Measurements from ENCODE around the gene USP25.

DNA sequence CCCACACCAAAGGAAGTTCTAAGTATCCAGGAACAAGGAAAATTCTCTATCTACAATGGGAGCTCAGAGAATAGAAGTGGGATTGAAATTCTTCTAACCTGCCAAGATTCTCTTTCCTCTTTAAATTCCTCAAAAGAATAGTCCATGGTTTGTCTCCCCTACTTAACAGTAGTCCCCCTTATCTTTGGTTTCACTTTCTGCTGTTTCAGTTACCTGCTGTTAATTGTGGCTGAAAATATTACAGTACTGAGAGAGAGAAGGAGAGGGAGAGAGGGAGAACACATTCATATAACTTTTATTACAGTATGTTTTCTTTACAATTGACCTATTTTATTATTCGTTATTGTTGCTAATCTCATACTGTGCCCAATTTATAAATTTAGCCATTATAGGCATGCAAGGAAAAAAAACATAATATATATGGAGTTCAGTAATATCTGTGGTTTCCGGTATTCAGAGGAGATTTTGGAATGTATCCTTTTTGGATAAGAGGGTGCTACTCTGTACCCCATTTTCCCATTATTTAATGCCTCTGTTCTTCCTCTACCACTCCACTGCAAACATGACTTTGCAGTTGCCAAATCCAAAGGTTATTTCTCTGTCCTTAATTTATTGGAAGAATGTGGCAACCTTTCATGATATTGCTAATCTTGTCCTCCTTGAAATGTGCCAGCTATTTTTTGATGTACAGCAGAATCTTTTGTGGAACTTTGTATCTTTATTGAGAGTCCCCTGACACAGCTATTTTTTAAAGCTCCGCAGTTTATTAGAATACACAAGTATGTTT is 68.0 kb downstream of the USP25 start:
- TF ChIP-seq BHLHE40 (IDR thresholded peaks at IDR 0.05; ENCODE audit: borderline replicate concordance), result no peak
- TF ChIP-seq TARDBP (IDR thresholded peaks at IDR 0.05), result no peak
- no peak for TF ChIP-seq CTBP1 (IDR thresholded peaks at IDR 0.05; ENCODE audit: borderline replicate concordance)
- TF ChIP-seq SUZ12 (IDR thresholded peaks at IDR 0.05), result no peak
- TF ChIP-seq FOXM1 (IDR thresholded peaks at IDR 0.05; ENCODE audit: borderline replicate concordance), result no peak
- no peak for TF ChIP-seq FOXK2 (IDR thresholded peaks at IDR 0.05)
- TF ChIP-seq SP1 (IDR thresholded peaks at IDR 0.05), result no peak
- TF ChIP-seq ARNT (IDR thresholded peaks at IDR 0.05), result no peak
- TF ChIP-seq ZNF384 (IDR thresholded peaks at IDR 0.05), result no peak
- TF ChIP-seq LEF1 (IDR thresholded peaks at IDR 0.05; ENCODE audit: borderline replicate concordance), result no peak
- no peak for TF ChIP-seq FOXA1 (IDR thresholded peaks at IDR 0.05)
- no peak for TF ChIP-seq L3MBTL2 (conservative IDR thresholded peaks at IDR 0.05)

All from HEK293T (cell line).